Effector memory CD4-positive, alpha-beta T cell (primary cell): Measurements from ENCODE around the gene APCDD1L.

Experiments
- DNase-seq, 3 donors: peaks; one replicate each; pipeline ENCODE4 v3.0.0-alpha.2; 2020
- H3K27ac ChIP-seq: 2 replicates; pipeline ENCODE4 v1.7.0; 2013; ENCODE audit warnings: mild to moderate bottlenecking, low read length, moderate library complexity; ENCODE audit not compliant: insufficient read depth, poor library complexity, severe bottlenecking
- H3K27me3 ChIP-seq: replicated peaks from 2 replicates; pipeline ENCODE4 v1.7.0; 2013; ENCODE audit warnings: mild to moderate bottlenecking, low read length; ENCODE audit not compliant: insufficient read depth, control insufficient read depth, poor library complexity, severe bottlenecking
- H3K36me3 ChIP-seq: 2 replicates; pipeline ENCODE4 v1.7.0; 2013; ENCODE audit warnings: mild to moderate bottlenecking, low read length, moderate library complexity; ENCODE audit not compliant: control insufficient read depth, insufficient read depth
- H3K4me1 ChIP-seq: 2 replicates; pipeline ENCODE4 v1.7.0; 2013; ENCODE audit warnings: low read length, mild to moderate bottlenecking; ENCODE audit not compliant: control insufficient read depth, insufficient read depth, poor library complexity, severe bottlenecking
- H3K4me3 ChIP-seq: 2 replicates; pipeline ENCODE4 v1.7.0; 2013; ENCODE audit warnings: low read length, low read depth, mild to moderate bottlenecking; ENCODE audit not compliant: insufficient read depth, poor library complexity, severe bottlenecking
- H3K9me3 ChIP-seq: 2 replicates; pipeline ENCODE4 v1.7.0; 2013; ENCODE audit warnings: mild to moderate bottlenecking, low read length, moderate library complexity; ENCODE audit not compliant: control insufficient read depth

APCDD1L gene

GRCh38 chr20:58504566-58504965 lies 10.6 kb downstream of the APCDD1L start:
- no peak for DNase-seq
- Histone ChIP-seq H3K36me3 (no peaks in the 10 kb centered on the region), H3K4me1 (no peaks in the 10 kb centered on the region), H3K9me3 (peaks cover 5% of the 10 kb centered on the region), H3K4me3 (no peak overlapping the region), H3K27me3 (no peaks in the 10 kb centered on the region), H3K27ac (no peak overlapping the region)

- H3K4me1 ChIP-seq = no peaks in the 10 kb centered on the region
- H3K9me3 ChIP-seq = peaks cover 5% of the 10 kb centered on the region
- no peak for DNase-seq
- H3K4me3 ChIP-seq = no peak overlapping the region
- H3K27ac ChIP-seq = no peak overlapping the region
- H3K36me3 ChIP-seq = no peaks in the 10 kb centered on the region
- no peaks in the 10 kb centered on the region for H3K27me3 ChIP-seq
Observed at GRCh38 chr20:58503668-58504067, 11.5 kb downstream of the APCDD1L start.

GRCh38 chr20:58500256-58500655 lies 14.9 kb downstream of the APCDD1L start:
- no peak for DNase-seq
- no peaks in the 10 kb centered on the region for H3K36me3 ChIP-seq
- no peaks in the 10 kb centered on the region for H3K27me3 ChIP-seq
- H3K4me1 ChIP-seq = no peaks in the 10 kb centered on the region
- no peak overlapping the region for H3K27ac ChIP-seq
- no peak overlapping the region for H3K4me3 ChIP-seq
- H3K9me3 ChIP-seq = no peaks in the 10 kb centered on the region

GRCh38 chr20:58498470-58499068 lies 16.6 kb downstream of the APCDD1L start:
- no peak for DNase-seq
- H3K4me3 ChIP-seq = no peak overlapping the region
- H3K4me1 ChIP-seq = no peaks in the 10 kb centered on the region
- H3K27me3 ChIP-seq = no peaks in the 10 kb centered on the region
- no peaks in the 10 kb centered on the region for H3K9me3 ChIP-seq
- no peaks in the 10 kb centered on the region for H3K36me3 ChIP-seq
- no peak overlapping the region for H3K27ac ChIP-seq

- Histone ChIP-seq H3K27me3 (no peaks in the 10 kb centered on the region), H3K4me1 (no peaks in the 10 kb centered on the region), H3K36me3 (no peaks in the 10 kb centered on the region), H3K9me3 (no peaks in the 10 kb centered on the region), H3K4me3 (no peak overlapping the region), H3K27ac (no peak overlapping the region)
- no peak for DNase-seq
Observed at GRCh38 chr20:58497724-58498469, 17.3 kb downstream of the APCDD1L start.

- Histone ChIP-seq H3K36me3 (no peaks in the 10 kb centered on the region), H3K27ac (no peak overlapping the region), H3K4me3 (no peak overlapping the region), H3K27me3 (no peaks in the 10 kb centered on the region), H3K9me3 (no peaks in the 10 kb centered on the region), H3K4me1 (no peaks in the 10 kb centered on the region)
- no peak for DNase-seq
Observed at GRCh38 chr20:58497076-58497641, 18.0 kb downstream of the APCDD1L start.

GRCh38 chr20:58496429-58496769 lies 18.8 kb downstream of the APCDD1L start:
- DNase-seq = no peak

GRCh38 chr20:58495623-58496428 lies 19.4 kb downstream of the APCDD1L start:
- Histone ChIP-seq H3K27me3 (no peaks in the 10 kb centered on the region), H3K27ac (no peak overlapping the region), H3K4me3 (no peak overlapping the region), H3K9me3 (no peaks in the 10 kb centered on the region), H3K36me3 (no peaks in the 10 kb centered on the region), H3K4me1 (no peaks in the 10 kb centered on the region)
- no peak for DNase-seq

More at GRCh38 chr20:58496429-58496769, 18.8 kb downstream of the APCDD1L start:
- H3K4me1 ChIP-seq = no peaks in the 10 kb centered on the region
- H3K4me3 ChIP-seq = no peak overlapping the region
- no peaks in the 10 kb centered on the region for H3K27me3 ChIP-seq
- H3K9me3 ChIP-seq = no peaks in the 10 kb centered on the region
- H3K27ac ChIP-seq = no peak overlapping the region
- no peaks in the 10 kb centered on the region for H3K36me3 ChIP-seq

- DNase-seq = no peak
- H3K9me3 ChIP-seq = no peaks in the 10 kb centered on the region
- H3K4me1 ChIP-seq = no peaks in the 10 kb centered on the region
- H3K27me3 ChIP-seq = no peaks in the 10 kb centered on the region
- H3K27ac ChIP-seq = no peak overlapping the region
- no peak overlapping the region for H3K4me3 ChIP-seq
- H3K36me3 ChIP-seq = no peaks in the 10 kb centered on the region
Observed at GRCh38 chr20:58494923-58495622, 20.1 kb downstream of the APCDD1L start.
